ENCODE measurements around the gene CUX1. TPM values are rescaled to one million over a fixed set of nuclear protein-coding genes. Genes with fewer than 3 reads are reported as not detected.
A peak's percentile ranks its signal among the peaks of the same experiment; 100 is the strongest.

Gene CUX1
- total and polyA plus RNA-seq, 12 donors = 34.5 to 176 (median 145) TPM

- Histone ChIP-seq H3K27me3 (no peaks in the 10 kb centered on the region), H3K27ac (peak overlapping the region; percentile 43 to 81 (median 74)), H3K9me3 (no peaks in the 10 kb centered on the region), H3K4me1 (peaks cover 10 to 50% (median 29%) of the 10 kb centered on the region in 9 donors), H3K4me3 (no peak overlapping the region), H3K36me3 (peaks cover 0 to 19% (median 11%) of the 10 kb centered on the region in 9 donors)
- DNase-seq (peak in 1 of 2 donors; percentile 53), ATAC-seq (peak in 7 of 8 donors; percentile 23 to 77 (median 53))
- intact Hi-C loops (cut with DNase I) = no loop called here
- 62 to 70% methylated on average over 21 of the region's 21 CpGs for WGBS, 2 donors
- no peak for TF ChIP-seq CTCF (IDR thresholded peaks at IDR 0.05)
Observed at GRCh38 chr7:101911800-101912715, 94.6 kb downstream of the CUX1 start.

GRCh38 chr7:101912716-101913110 lies 95.3 kb downstream of the CUX1 start:
- peak overlapping the region; percentile 30 to 81 (median 68) for H3K27ac ChIP-seq
- intact Hi-C loops (cut with DNase I) = no loop called here
- H3K36me3 ChIP-seq = peaks cover 0 to 25% (median 15%) of the 10 kb centered on the region in 9 donors
- H3K27me3 ChIP-seq = no peaks in the 10 kb centered on the region
- H3K4me3 ChIP-seq = no peak overlapping the region
- TF ChIP-seq CTCF (IDR thresholded peaks at IDR 0.05) = no peak
- WGBS, 2 donors = 62 to 69% methylated on average over 12 of the region's 12 CpGs
- H3K9me3 ChIP-seq = no peaks in the 10 kb centered on the region
- DNase-seq (no peak), ATAC-seq (peak in 5 of 8 donors; percentile 8 to 18 (median 14))
- H3K4me1 ChIP-seq = peaks cover 10 to 50% (median 29%) of the 10 kb centered on the region in 9 donors

GRCh38 chr7:101913247-101913721 lies 95.9 kb downstream of the CUX1 start:
- H3K9me3 ChIP-seq = no peaks in the 10 kb centered on the region
- no peaks in the 10 kb centered on the region for H3K27me3 ChIP-seq
- intact Hi-C loops (cut with DNase I) = no loop called here
- ATAC-seq = no peak
- no peak for TF ChIP-seq CTCF (IDR thresholded peaks at IDR 0.05)
- H3K4me3 ChIP-seq = peak overlapping the region in 7 of 10 donors; percentile 2 to 35 (median 27)
- peaks cover 10 to 50% (median 29%) of the 10 kb centered on the region in 9 donors for H3K4me1 ChIP-seq
- DNase-seq = no peak
- H3K27ac ChIP-seq = peak overlapping the region; percentile 30 to 81 (median 68)
- peaks cover 0 to 31% (median 21%) of the 10 kb centered on the region in 9 donors for H3K36me3 ChIP-seq
- 75 to 82% methylated on average over 24 of the region's 24 CpGs for WGBS, 2 donors

GRCh38 chr7:101913851-101914250 lies 96.4 kb downstream of the CUX1 start:
- Histone ChIP-seq H3K4me1 (peaks cover 10 to 50% (median 29%) of the 10 kb centered on the region in 9 donors), H3K36me3 (peaks cover 0 to 35% (median 23%) of the 10 kb centered on the region in 9 donors), H3K27me3 (no peaks in the 10 kb centered on the region), H3K4me3 (peak overlapping the region in 7 of 10 donors; percentile 2 to 35 (median 27)), H3K27ac (peak overlapping the region in 9 of 10 donors; percentile 30 to 81 (median 73)), H3K9me3 (no peaks in the 10 kb centered on the region)
- 17 to 24% methylated on average over 7 of the region's 7 CpGs for WGBS, 2 donors
- intact Hi-C loops (cut with DNase I) = no loop called here
- TF ChIP-seq CTCF (IDR thresholded peaks at IDR 0.05) = no peak
- ATAC-seq (no peak), DNase-seq (no peak)

All from heart right ventricle (tissue), 16 donors.